Tongue (tissue), 2 donors: Measurements from ENCODE around the gene FRS3. TPM values are rescaled to one million over a fixed set of nuclear protein-coding genes. Genes with fewer than 3 reads are reported as not detected.

Source experiments
- DNase-seq: peaks from one replicate; pipeline ENCODE4 v3.0.0-alpha.2; 2015
- total RNA-seq: library from RNA; depleted of rRNA; stranded (reverse); fragments of >200 nt; gene quantifications from one replicate; pipeline ENCODE4 v1.2.3, GENCODE V29; 2014

FRS3 gene
- total RNA-seq, 1 donor from 2014 or later = 2.4 TPM

- DNase-seq = no peak
Observed at GRCh38 chr6:41741625-41742490, 37.8 kb downstream of the FRS3 start.

GRCh38 chr6:41740366-41741162 lies 39.1 kb downstream of the FRS3 start:
- DNase-seq = no peak

GRCh38 chr6:41739041-41739440 lies 40.7 kb downstream of the FRS3 start:
- DNase-seq = no peak

- DNase-seq = no peak
Observed at GRCh38 chr6:41737591-41738130, 42.0 kb downstream of the FRS3 start.

- no peak for DNase-seq
Observed at GRCh38 chr6:41736800-41737555, 42.7 kb downstream of the FRS3 start.

GRCh38 chr6:41736186-41736733 lies 43.4 kb downstream of the FRS3 start:
- DNase-seq = no peak

GRCh38 chr6:41735427-41736185 lies 44.1 kb downstream of the FRS3 start, which contains the start of gene TFEB:
TSS of gene TFEB (minus strand) at chr6:41735608. CDS start at chr6:41691213, 44,395 bp downstream.
- peak; percentile 97 for DNase-seq

- DNase-seq = peak; percentile 89
Observed at GRCh38 chr6:41734666-41735426, 44.9 kb downstream of the FRS3 start.

- peak; percentile 87 for DNase-seq
Observed at GRCh38 chr6:41733707-41734665, 45.7 kb downstream of the FRS3 start.

GRCh38 chr6:41733360-41733706 lies 46.4 kb downstream of the FRS3 start:
- no peak for DNase-seq

GRCh38 chr6:41732591-41733359 lies 46.9 kb downstream of the FRS3 start:
- no peak for DNase-seq

GRCh38 chr6:41732149-41732548 lies 47.6 kb downstream of the FRS3 start:
- no peak for DNase-seq

GRCh38 chr6:41731561-41732086 lies 48.1 kb downstream of the FRS3 start:
- DNase-seq = no peak

GRCh38 chr6:41730531-41731436 lies 48.9 kb downstream of the FRS3 start:
- no peak for DNase-seq

- no peak for DNase-seq
Observed at GRCh38 chr6:41729624-41730023, 50.1 kb downstream of the FRS3 start.

- no peak for DNase-seq
Observed at GRCh38 chr6:41728954-41729353, 50.7 kb downstream of the FRS3 start.
